A549 (cell line): ENCODE data around the gene FOXM1. TPM values are rescaled to one million over a fixed set of nuclear protein-coding genes. Genes with fewer than 3 reads are reported as not detected.

Experiments
- ATAC-seq, 2 experiments: fragments of 200-7000 bp in 1 of 2; fragments of >200 bp in 1 of 2; cut with Nextera tagmentation in 1 of 2; cut with Tn5 transposase in 1 of 2; 3 replicates each; pipeline versions ENCODE4 v1.8.0 to v1.9.1; 2018 to 2020; ENCODE audit warnings: mild to moderate bottlenecking in 1 of 2, moderate library complexity in 1 of 2
- CTCF ChIA-PET: fragments of 300-600 bp; sonication (Branson Sonifier 250); formaldehyde crosslinking; extraction: SDS; loops from one replicate; lab custom pipeline; 2021; ENCODE audit warnings: antibody characterized with exemption, inconsistent platforms; lab: Yijun Ruan, JAX
- POLR2A ChIA-PET: fragments of 350-600 bp; formaldehyde crosslinking; extraction: SDS; loops from one replicate; lab custom pipeline; 2021; ENCODE audit warnings: antibody characterized with exemption, inconsistent platforms; lab: Yijun Ruan, JAX
- DNase-seq, 2 experiments: peaks; one replicate each; pipeline versions ENCODE4 v3.0.0 to v3.0.0-alpha.2; 2011 to 2016; ENCODE audit warnings: low read depth in 1 of 2, low spot score in 1 of 2
- FAIRE-seq: peaks from 2 replicates; lab custom pipeline; 2011; peaks lifted over from hg19 to GRCh38; lab: Jason Lieb, UNC
- H3K27ac ChIP-seq, 2 experiments: fragments of >200 bp; sonication (Bioruptor Twin); formaldehyde crosslinking; 3 replicates each; pipeline ENCODE4 v1.5.1; 2016 to 2017
- H3K4me1 ChIP-seq: fragments of >200 bp; sonication (Bioruptor Twin); formaldehyde crosslinking; 3 replicates; pipeline ENCODE4 v1.6.1; 2016
- H3K4me2 ChIP-seq: fragments of >200 bp; sonication (Bioruptor Twin); formaldehyde crosslinking; 3 replicates; pipeline ENCODE4 v1.6.1; 2016
- H3K4me3 ChIP-seq: fragments of >200 bp; sonication (Bioruptor Twin); formaldehyde crosslinking; 3 replicates; pipeline ENCODE4 v1.5.1; 2016
- H3K9me3 ChIP-seq: fragments of >200 bp; sonication (Bioruptor Twin); formaldehyde crosslinking; 3 replicates; pipeline ENCODE4 v1.6.1; 2016
- CHD4 ChIP-seq: fragments of 200-600 bp; sonication (generic); IDR thresholded peaks from 2 replicates; pipeline ENCODE4 v1.6.1; 2016; ENCODE audit warnings: antibody characterized with exemption, mild to moderate bottlenecking, borderline replicate concordance
- CTCF ChIP-seq: fragments of >200 bp; sonication (Bioruptor Twin); formaldehyde crosslinking; IDR thresholded peaks from 3 replicates; pipeline ENCODE4 v1.5.1; 2016
- E2F6 ChIP-seq: IDR thresholded peaks from 2 replicates; pipeline ENCODE4 v1.6.1; 2012; ENCODE audit warnings: low read depth, borderline replicate concordance
- EHMT2 ChIP-seq: fragments of 200-600 bp; sonication (generic); IDR thresholded peaks from 2 replicates; pipeline ENCODE4 v1.6.1; 2016; ENCODE audit warnings: antibody characterized with exemption, low read depth, mild to moderate bottlenecking, moderate library complexity
- FOSL2 ChIP-seq, 2 experiments: fragments of 450-650 bp in 1 of 2; fragments of >200 bp in 1 of 2; sonication (Bioruptor Twin) in 1 of 2; formaldehyde crosslinking; IDR thresholded peaks; 2 replicates each; pipeline versions ENCODE4 v1.5.0 to v1.6.1; 2016 to 2020; ENCODE audit warnings: mild to moderate bottlenecking in 1 of 2, moderate library complexity in 1 of 2
- MAX ChIP-seq: IDR thresholded peaks from 2 replicates; pipeline ENCODE4 v1.6.1; 2012
- MAZ ChIP-seq: fragments of 150-350 bp; IDR thresholded peaks from 2 replicates; pipeline ENCODE4 v1.6.1; 2014; ENCODE audit warnings: antibody characterized with exemption, low read depth, low read length, borderline replicate concordance
- MYC ChIP-seq: IDR thresholded peaks from 2 replicates; pipeline ENCODE4 v1.6.1; 2012; ENCODE audit warnings: mild to moderate bottlenecking, inconsistent platforms, low read length, improper control_type of control experiment, borderline replicate concordance
- NPAS2 ChIP-seq: fragments of 250-450 bp; sonication (Bioruptor Pico); IDR thresholded peaks from 2 replicates; pipeline ENCODE4 v1.8.0; 2022; ENCODE audit warnings: mild to moderate bottlenecking, moderate library complexity, borderline replicate concordance
- POLR2A ChIP-seq: IDR thresholded peaks from 2 replicates; pipeline ENCODE4 v1.6.1; 2012; ENCODE audit warnings: mild to moderate bottlenecking, low read length
- POLR2AphosphoS2 ChIP-seq: conservative IDR thresholded peaks from 2 replicates; pipeline ENCODE4 v1.6.1; 2012; ENCODE audit warnings: low read length, improper control_type of control experiment, inconsistent platforms
- RAD21 ChIP-seq, 2 experiments: fragments of >200 bp in 1 of 2; sonication (Bioruptor Twin) in 1 of 2; formaldehyde crosslinking in 1 of 2; IDR thresholded peaks in 1 of 2; conservative IDR thresholded peaks in 1 of 2; 2 replicates in 1 of 2; 3 replicates in 1 of 2; pipeline ENCODE4 v1.6.1; 2012 to 2018; ENCODE audit warnings: inconsistent platforms in 1 of 2
- RARB ChIP-seq: fragments of 250-450 bp; sonication (Bioruptor Pico); IDR thresholded peaks from 2 replicates; pipeline ENCODE4 v1.8.0; 2021; ENCODE audit warnings: mild to moderate bottlenecking, moderate library complexity
- RCOR1 ChIP-seq: fragments of 150-350 bp; IDR thresholded peaks from 2 replicates; pipeline ENCODE4 v1.6.1; 2014; ENCODE audit warnings: antibody characterized with exemption, low read length, low read depth
- REST ChIP-seq: fragments of 200-600 bp; sonication (generic); IDR thresholded peaks from 2 replicates; pipeline ENCODE4 v1.6.1; 2016; ENCODE audit warnings: antibody characterized with exemption, mild to moderate bottlenecking, moderate library complexity
- SMC3 ChIP-seq: fragments of >200 bp; sonication (Bioruptor Twin); formaldehyde crosslinking; IDR thresholded peaks from 3 replicates; pipeline ENCODE4 v1.6.1; 2018; ENCODE audit warnings: inconsistent platforms
- SREBF2 ChIP-seq: fragments of 450-650 bp; IDR thresholded peaks from 2 replicates; pipeline ENCODE4 v1.6.1; 2014; ENCODE audit warnings: mild to moderate bottlenecking, moderate library complexity
- TP53 ChIP-seq: fragments of 250-450 bp; sonication (Bioruptor Pico); IDR thresholded peaks from 2 replicates; pipeline ENCODE4 v1.5.0; 2021; ENCODE audit warnings: mild to moderate bottlenecking, moderate library complexity
- USF2 ChIP-seq: fragments of 450-650 bp; IDR thresholded peaks from 2 replicates; pipeline ENCODE4 v1.6.1; 2014; ENCODE audit warnings: antibody characterized with exemption
- ZFP36 ChIP-seq: fragments of 450-650 bp; IDR thresholded peaks from 2 replicates; pipeline ENCODE4 v1.6.1; 2014; ENCODE audit warnings: borderline replicate concordance; ENCODE audit not compliant: partially characterized antibody
- ZNF302 ChIP-seq: fragments of 250-450 bp; sonication (Bioruptor Pico); IDR thresholded peaks from 2 replicates; pipeline ENCODE4 v1.9.0; 2021; ENCODE audit warnings: inconsistent platforms, mild to moderate bottlenecking, moderate library complexity
- ZSCAN20 ChIP-seq: fragments of 250-450 bp; sonication (Bioruptor Pico); IDR thresholded peaks from 2 replicates; pipeline ENCODE4 v1.8.0; 2022; ENCODE audit warnings: mild to moderate bottlenecking, moderate library complexity
- WGBS: methylation state at CpG from one replicate; pipeline ENCODE4 v1.1.6; 2017; ENCODE audit errors: missing lambda C conversion rate; 5-methylcytosine and 5-hydroxymethylcytosine counted together
- polyA plus RNA-seq, 4 experiments: library from polyadenylated mRNA; depleted of rRNA in 3 of 4; stranded (reverse); fragments of >200 nt; fragmentation: RNase III in 1 of 4; extraction: RNeasy Plus Mini Kit Qiagen cat#74134 plus additional on column Dnase treatment in 1 of 4; gene quantifications; 2 replicates in 3 of 4; 3 replicates in 1 of 4; pipeline ENCODE4 v1.2.3, GENCODE V29; 2011 to 2017

The FOXM1 gene
- polyA plus RNA-seq, 2 of the 4 experiments (the other 2 are of a cell fraction) = 40.3 to 84.0 TPM

DNA sequence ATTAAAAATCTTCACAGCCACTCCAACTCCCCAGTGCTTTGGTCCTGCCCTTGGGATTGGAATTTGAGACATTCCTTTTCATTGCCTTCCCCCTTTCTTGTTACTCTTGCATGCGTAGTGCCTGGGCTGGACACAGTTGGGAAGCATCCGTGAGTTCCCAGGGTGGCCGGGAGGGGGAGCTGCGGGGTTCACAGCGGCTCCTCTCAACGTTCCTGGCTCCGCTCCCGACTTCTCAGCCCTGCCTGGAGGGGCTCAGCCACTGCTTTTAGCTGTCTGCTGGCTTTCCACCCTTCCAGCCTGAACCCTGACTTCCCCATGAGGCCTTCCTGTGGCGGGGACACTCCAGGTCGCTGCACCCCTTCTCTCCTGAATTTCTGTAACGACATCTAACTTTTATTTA lies 23.3 kb downstream of the FOXM1 start:
- Histone ChIP-seq H3K9me3 (no peaks in the 10 kb centered on the region), H3K4me2 (no peak overlapping the region), H3K4me1 (peaks cover 11% of the 10 kb centered on the region), H3K27ac (no peak overlapping the region), H3K4me3 (no peak overlapping the region)
- POLR2A ChIA-PET = interaction anchor here (0.7 to 1.0 kb wide), 3 partner anchors 10 to 41 kb away, joined by 3 read pairs; partner anchors contain the start of gene ITFG2
- peak; percentile 70 to 86; a peak in 5 of 6 replicates for ATAC-seq
- DNase-seq = peak; percentile 77 to 92
- WGBS = 34% methylated on average over 11 of the region's 11 CpGs
- TF ChIP-seq POLR2A (no peak), POLR2AphosphoS2 (no peak), FOSL2 (IDR thresholded peaks at IDR 0.05) (no peak), FOSL2 (CRISPR knock-in tag; IDR thresholded peaks at IDR 0.05) (no peak), MAZ (no peak), RCOR1 (no peak), EHMT2 (no peak), CTCF (peak; percentile 55), ZSCAN20 (CRISPR knock-in tag) (no peak), MYC (no peak), RAD21 (conservative IDR thresholded peaks at IDR 0.05 in 1 of 2, IDR thresholded peaks at IDR 0.05 in 1 of 2) (peak in 1 of 2 experiments; percentile 45; a peak in 1 of 5 replicates), TP53 (CRISPR knock-in tag) (no peak), SMC3 (peak; percentile 39; the same call in 2 of the 3 replicates), ZNF302 (CRISPR knock-in tag) (no peak), CHD4 (no peak), MAX (no peak)
- FAIRE-seq = no peak
- CTCF ChIA-PET = interaction anchor here (0.7 to 3.0 kb wide), 34 partner anchors 8 to 409 kb away, joined by 3 to 19 read pairs (median 4); partner anchors contain the start of genes FOXM1, RHNO1 and TULP3

GRCh38 chr12:2851931-2852330 lies 25.0 kb downstream of the FOXM1 start:
- no peak for FAIRE-seq
- no peak overlapping the region for H3K4me3 ChIP-seq
- 97% methylated on average over 3 of the region's 3 CpGs for WGBS
- CTCF ChIA-PET = interaction anchor here (0.6 to 1.5 kb wide), 6 partner anchors 9 to 42 kb away, joined by 3 to 5 read pairs (median 3); no protein-coding TSS in a partner anchor
- H3K27ac ChIP-seq = no peak overlapping the region
- TF ChIP-seq POLR2A (no peak), MAX (no peak), SMC3 (no peak), NPAS2 (CRISPR knock-in tag) (no peak), ZFP36 (no peak), SREBF2 (no peak), ZNF302 (CRISPR knock-in tag) (no peak), USF2 (no peak), REST (no peak), RARB (CRISPR knock-in tag) (no peak), E2F6 (no peak)
- TF ChIP-seq, all 56 proteins: peak for 0
- DNase-seq (no peak), ATAC-seq (no peak)
- Histone ChIP-seq H3K9me3 (no peaks in the 10 kb centered on the region), H3K4me2 (no peak overlapping the region), H3K4me1 (peaks cover 11% of the 10 kb centered on the region)
- POLR2A ChIA-PET = no interaction called here
